ES-I3 (cell line): Measurements from ENCODE around the gene KIFC3.

Experiments used
- H3K36me3 ChIP-seq: 2 replicates; pipeline ENCODE4 v1.6.1; 2013; ENCODE audit warnings: mild to moderate bottlenecking, low read length, control low read depth, moderate library complexity; ENCODE audit not compliant: insufficient read depth
- H3K4me1 ChIP-seq: 2 replicates; pipeline ENCODE4 v1.6.1; 2013; ENCODE audit warnings: mild to moderate bottlenecking, control low read depth, low read length; ENCODE audit not compliant: insufficient read depth
- H3K9ac ChIP-seq: 2 replicates; pipeline ENCODE4 v1.6.1; 2013; ENCODE audit warnings: low read depth, mild to moderate bottlenecking, low read length, moderate library complexity
- H3K9me3 ChIP-seq: 2 replicates; pipeline ENCODE4 v1.6.1; 2013; ENCODE audit warnings: mild to moderate bottlenecking, low read length, moderate library complexity; ENCODE audit not compliant: control insufficient read depth, insufficient read depth

Gene KIFC3

GRCh38 chr16:57829969-57830360, 27.7 kb upstream of the KIFC3 start:
- no peaks in the 10 kb centered on the region for H3K9me3 ChIP-seq
- no peaks in the 10 kb centered on the region for H3K36me3 ChIP-seq
- peaks cover 3% of the 10 kb centered on the region; the same call in 1 of the 2 replicates for H3K4me1 ChIP-seq
- H3K9ac ChIP-seq: no peak overlapping the region

GRCh38 chr16:57828272-57829161, 26.2 kb upstream of the KIFC3 start:
- no peaks in the 10 kb centered on the region; the same call in 1 of the 2 replicates for H3K4me1 ChIP-seq
- no peaks in the 10 kb centered on the region for H3K9me3 ChIP-seq
- H3K36me3 ChIP-seq: no peaks in the 10 kb centered on the region
- H3K9ac ChIP-seq: no peak overlapping the region

GRCh38 chr16:57826706-57827625, 24.7 kb upstream of the KIFC3 start:
- no peak overlapping the region for H3K9ac ChIP-seq
- H3K9me3 ChIP-seq: no peaks in the 10 kb centered on the region
- H3K4me1 ChIP-seq: no peaks in the 10 kb centered on the region; the same call in 1 of the 2 replicates
- no peaks in the 10 kb centered on the region for H3K36me3 ChIP-seq

- H3K36me3 ChIP-seq: no peaks in the 10 kb centered on the region
- no peak overlapping the region for H3K9ac ChIP-seq
- no peaks in the 10 kb centered on the region; the same call in 1 of the 2 replicates for H3K4me1 ChIP-seq
- H3K9me3 ChIP-seq: no peaks in the 10 kb centered on the region
These were observed 23.8 kb upstream of the KIFC3 start for GRCh38 chr16:57826052-57826451.

GRCh38 chr16:57825298-57826044, 23.2 kb upstream of the KIFC3 start:
- Histone ChIP-seq H3K4me1 (no peaks in the 10 kb centered on the region; the same call in 1 of the 2 replicates), H3K36me3 (no peaks in the 10 kb centered on the region), H3K9me3 (no peaks in the 10 kb centered on the region), H3K9ac (no peak overlapping the region)

- H3K9me3 ChIP-seq: no peaks in the 10 kb centered on the region
- H3K36me3 ChIP-seq: no peaks in the 10 kb centered on the region
- H3K4me1 ChIP-seq: no peaks in the 10 kb centered on the region; the same call in 1 of the 2 replicates
- no peak overlapping the region for H3K9ac ChIP-seq
These were observed 22.6 kb upstream of the KIFC3 start for GRCh38 chr16:57824888-57825287.

- Histone ChIP-seq H3K4me1 (no peaks in the 10 kb centered on the region; the same call in 1 of the 2 replicates), H3K9me3 (no peaks in the 10 kb centered on the region), H3K36me3 (no peaks in the 10 kb centered on the region), H3K9ac (no peak overlapping the region)
These were observed 21.5 kb upstream of the KIFC3 start for GRCh38 chr16:57823836-57824235.

GRCh38 chr16:57822856-57823255, 20.6 kb upstream of the KIFC3 start:
- H3K4me1 ChIP-seq: no peaks in the 10 kb centered on the region; the same call in 1 of the 2 replicates
- no peaks in the 10 kb centered on the region for H3K9me3 ChIP-seq
- no peaks in the 10 kb centered on the region for H3K36me3 ChIP-seq
- H3K9ac ChIP-seq: no peak overlapping the region

- Histone ChIP-seq H3K4me1 (no peaks in the 10 kb centered on the region; the same call in 1 of the 2 replicates), H3K9ac (no peak overlapping the region), H3K36me3 (no peaks in the 10 kb centered on the region), H3K9me3 (no peaks in the 10 kb centered on the region)
These were observed 19.8 kb upstream of the KIFC3 start for GRCh38 chr16:57822018-57822553.

GRCh38 chr16:57821149-57821971, 19.1 kb upstream of the KIFC3 start:
- H3K36me3 ChIP-seq: no peaks in the 10 kb centered on the region
- H3K9ac ChIP-seq: no peak overlapping the region
- peaks cover 4% of the 10 kb centered on the region; the same call in 1 of the 2 replicates for H3K4me1 ChIP-seq
- H3K9me3 ChIP-seq: no peaks in the 10 kb centered on the region

- Histone ChIP-seq H3K9ac (no peak overlapping the region), H3K36me3 (no peaks in the 10 kb centered on the region), H3K9me3 (no peaks in the 10 kb centered on the region), H3K4me1 (peaks cover 14% of the 10 kb centered on the region; the same call in 1 of the 2 replicates)
These were observed 16.2 kb upstream of the KIFC3 start for GRCh38 chr16:57818377-57819064.

GRCh38 chr16:57817680-57818079, 15.4 kb upstream of the KIFC3 start:
- Histone ChIP-seq H3K4me1 (peaks cover 15% of the 10 kb centered on the region; the same call in 1 of the 2 replicates), H3K9me3 (no peaks in the 10 kb centered on the region), H3K9ac (no peak overlapping the region), H3K36me3 (no peaks in the 10 kb centered on the region)
